Mesendoderm (in vitro differentiated cells): ENCODE results near the gene CEP72.
"Not testable (repeated sequence)": the region's sequence is repeated elsewhere in the genome, so short reads cannot be mapped to it uniquely, and the experiment has no call there.

ENCODE experiments used
- DNase-seq: peaks from one replicate; pipeline ENCODE4 v3.0.0; 2013
- H2AK5ac ChIP-seq: 2 replicates; pipeline ENCODE4 v1.6.1; 2013; ENCODE audit warnings: low read length, inconsistent platforms
- H2BK120ac ChIP-seq: 2 replicates; pipeline ENCODE4 v1.6.1; 2013; ENCODE audit warnings: low read depth, mild to moderate bottlenecking, low read length, moderate library complexity, mixed read lengths
- H2BK15ac ChIP-seq: replicated peaks from 2 replicates; pipeline ENCODE4 v1.6.1; 2013; ENCODE audit warnings: low read depth, mild to moderate bottlenecking, moderate library complexity
- H2BK5ac ChIP-seq: 2 replicates; pipeline ENCODE4 v1.6.1; 2013; ENCODE audit warnings: low read length, inconsistent platforms
- H3K18ac ChIP-seq: 2 replicates; pipeline ENCODE4 v1.6.1; 2013; ENCODE audit warnings: mild to moderate bottlenecking, low read length, mixed read lengths
- H3K23ac ChIP-seq: one replicate; pipeline ENCODE4 v1.6.1; 2013; ENCODE audit warnings: low read length
- H3K27ac ChIP-seq: 2 replicates; pipeline ENCODE4 v1.5.1; 2013; ENCODE audit warnings: low read depth, mild to moderate bottlenecking, inconsistent platforms, low read length, moderate library complexity
- H3K27me3 ChIP-seq: 2 replicates; pipeline ENCODE4 v1.6.1; 2013; ENCODE audit warnings: low read length, control low read depth, mild to moderate bottlenecking, inconsistent platforms; ENCODE audit not compliant: insufficient read depth, poor library complexity
- H3K36me3 ChIP-seq: 2 replicates; pipeline ENCODE4 v1.6.1; 2013; ENCODE audit warnings: low read length, inconsistent platforms; ENCODE audit not compliant: control insufficient read depth, insufficient read depth
- H3K4ac ChIP-seq: one replicate; pipeline ENCODE4 v1.6.1; 2013; ENCODE audit warnings: low read depth, mild to moderate bottlenecking, low read length, moderate library complexity
- H3K4me1 ChIP-seq: 2 replicates; pipeline ENCODE4 v1.6.1; 2013; ENCODE audit warnings: low read depth, low read length, inconsistent platforms; ENCODE audit not compliant: control insufficient read depth
- H3K4me2 ChIP-seq: 2 replicates; pipeline ENCODE4 v1.6.1; 2013; ENCODE audit warnings: low read length
- H3K4me3 ChIP-seq: 2 replicates; pipeline ENCODE4 v1.5.1; 2013; ENCODE audit warnings: mild to moderate bottlenecking, low read length
- H3K56ac ChIP-seq: one replicate; pipeline ENCODE4 v1.6.1; 2013; ENCODE audit warnings: low read length
- H3K79me1 ChIP-seq: 2 replicates; pipeline ENCODE4 v1.6.1; 2013; ENCODE audit warnings: low read length, inconsistent platforms
- H3K79me2 ChIP-seq: 2 replicates; pipeline ENCODE4 v1.6.1; 2013; ENCODE audit warnings: mild to moderate bottlenecking, low read length; ENCODE audit not compliant: control insufficient read depth, insufficient read depth
- H3K9ac ChIP-seq: 2 replicates; pipeline ENCODE4 v1.6.1; 2013; ENCODE audit warnings: low read length, inconsistent platforms
- H4K5ac ChIP-seq: one replicate; pipeline ENCODE4 v1.6.1; 2013; ENCODE audit warnings: low read length
- H4K8ac ChIP-seq: one replicate; pipeline ENCODE4 v1.6.1; 2013; ENCODE audit warnings: low read depth, mild to moderate bottlenecking, control low read depth, low read length, moderate library complexity
- WGBS: extraction: QIAGEN DNeasy Blood & Tissue Kit; methylation state at CpG from one replicate; pipeline ENCODE4 v1.1.7; 2013; ENCODE audit warnings: low lambda C conversion rate, missing lambda C conversion rate; ENCODE audit not compliant: insufficient coverage; ENCODE audit errors: extremely low coverage; 5-methylcytosine and 5-hydroxymethylcytosine counted together

Gene CEP72

GRCh38 chr5:686936-687335 is 74.8 kb downstream of the CEP72 start:
- not testable (repeated sequence) for H2AK5ac ChIP-seq, H3K4ac ChIP-seq, H2BK15ac ChIP-seq, H3K4me2 ChIP-seq, H3K27ac ChIP-seq, H3K79me1 ChIP-seq, H3K27me3 ChIP-seq, H3K36me3 ChIP-seq, H2BK120ac ChIP-seq, H3K23ac ChIP-seq, H2BK5ac ChIP-seq, H3K56ac ChIP-seq, H3K4me1 ChIP-seq, H3K4me3 ChIP-seq, H3K18ac ChIP-seq, H4K5ac ChIP-seq, DNase-seq, H4K8ac ChIP-seq, H3K9ac ChIP-seq, H3K79me2 ChIP-seq
- WGBS: no CpG with 5 or more reads among the region's 12 CpGs

- not testable (repeated sequence) for H3K4ac ChIP-seq, H3K79me1 ChIP-seq, H2BK5ac ChIP-seq, H2BK15ac ChIP-seq, H3K9ac ChIP-seq, DNase-seq, H3K56ac ChIP-seq, H3K4me3 ChIP-seq, H3K4me2 ChIP-seq, H3K4me1 ChIP-seq, H2AK5ac ChIP-seq, H3K36me3 ChIP-seq, H3K79me2 ChIP-seq, H3K23ac ChIP-seq, H3K18ac ChIP-seq, H3K27me3 ChIP-seq, H4K5ac ChIP-seq, H4K8ac ChIP-seq, H2BK120ac ChIP-seq, H3K27ac ChIP-seq
- no CpG with 5 or more reads among the region's 30 CpGs for WGBS
Observed at GRCh38 chr5:688348-689010, 76.3 kb downstream of the CEP72 start.

- not testable (repeated sequence) for H3K27me3 ChIP-seq, H3K79me2 ChIP-seq, H2BK120ac ChIP-seq, H2AK5ac ChIP-seq, H3K27ac ChIP-seq, H4K8ac ChIP-seq, H3K79me1 ChIP-seq, H3K4me1 ChIP-seq, H3K23ac ChIP-seq, DNase-seq, H3K9ac ChIP-seq, H2BK15ac ChIP-seq, H4K5ac ChIP-seq, H3K56ac ChIP-seq, H3K18ac ChIP-seq, H3K4me3 ChIP-seq, H2BK5ac ChIP-seq, H3K4me2 ChIP-seq, H3K4ac ChIP-seq, H3K36me3 ChIP-seq
- WGBS: no CpG with 5 or more reads among the region's 12 CpGs
Observed at GRCh38 chr5:690293-690692, 78.2 kb downstream of the CEP72 start.

- not testable (repeated sequence) for H3K56ac ChIP-seq, H3K4ac ChIP-seq, H3K9ac ChIP-seq, DNase-seq, H3K4me2 ChIP-seq, H3K18ac ChIP-seq, H4K8ac ChIP-seq, H3K79me1 ChIP-seq, H2BK15ac ChIP-seq, H3K4me3 ChIP-seq, H2AK5ac ChIP-seq, H3K79me2 ChIP-seq, H4K5ac ChIP-seq, H3K27me3 ChIP-seq, H2BK120ac ChIP-seq, H3K4me1 ChIP-seq, H3K27ac ChIP-seq, H2BK5ac ChIP-seq, H3K36me3 ChIP-seq, H3K23ac ChIP-seq
- WGBS: no CpG with 5 or more reads among the region's 23 CpGs
Observed at GRCh38 chr5:691049-691448, 78.9 kb downstream of the CEP72 start.

- Histone ChIP-seq H3K18ac (no peak overlapping the region), H3K4ac (no peak overlapping the region), H3K4me2 (no peak overlapping the region), H3K23ac (no peak overlapping the region), H3K27ac (no peak overlapping the region), H3K79me2 (no peaks in the 10 kb centered on the region), H3K4me1 (no peaks in the 10 kb centered on the region), H3K9ac (no peak overlapping the region), H3K56ac (no peak overlapping the region), H3K36me3 (no peaks in the 10 kb centered on the region), H3K79me1 (no peaks in the 10 kb centered on the region), H4K5ac (no peak overlapping the region), H2BK15ac (no peak overlapping the region), H3K4me3 (no peak overlapping the region), H4K8ac (no peak overlapping the region), H2BK5ac (no peak overlapping the region), H2AK5ac (no peak overlapping the region), H2BK120ac (no peak overlapping the region), H3K27me3 (no peaks in the 10 kb centered on the region)
- DNase-seq: no peak
- no CpG with 5 or more reads among the region's 2 CpGs for WGBS
Observed at GRCh38 chr5:691817-692528, 79.8 kb downstream of the CEP72 start.
